Measurements from ENCODE around the gene CACNB4.

The CACNB4 gene

GRCh38 chr2:151869291-151869690 is 229.6 kb downstream of the CACNB4 start:
- no peak overlapping the region for H3K4me3 ChIP-seq (ENCODE audit: low read depth, low read length)
- no peak for DNase-seq (ENCODE audit: low read depth)
- TF ChIP-seq CTCF (IDR thresholded peaks at IDR 0.05; ENCODE audit: low read depth, low read length, missing control alignments), result no peak

GRCh38 chr2:151862700-151863099 is 236.1 kb downstream of the CACNB4 start:
- DNase-seq (ENCODE audit: low read depth), result peak; percentile 97
- TF ChIP-seq CTCF (IDR thresholded peaks at IDR 0.05; ENCODE audit: low read depth, low read length, missing control alignments), result no peak
- no peak overlapping the region for H3K4me3 ChIP-seq (ENCODE audit: low read depth, low read length)

GRCh38 chr2:151861174-151861573 is 237.7 kb downstream of the CACNB4 start:
- no peak overlapping the region for H3K4me3 ChIP-seq (ENCODE audit: low read depth, low read length)
- no peak for DNase-seq (ENCODE audit: low read depth)
- TF ChIP-seq CTCF (IDR thresholded peaks at IDR 0.05; ENCODE audit: low read depth, low read length, missing control alignments), result no peak

- no peak for TF ChIP-seq CTCF (IDR thresholded peaks at IDR 0.05; ENCODE audit: low read depth, low read length, missing control alignments)
- no peak for DNase-seq (ENCODE audit: low read depth)
- H3K4me3 ChIP-seq (ENCODE audit: low read depth, low read length), result no peak overlapping the region
These were observed 238.2 kb downstream of the CACNB4 start for GRCh38 chr2:151860613-151861146.

- no peak for TF ChIP-seq CTCF (IDR thresholded peaks at IDR 0.05; ENCODE audit: low read depth, low read length, missing control alignments)
These were observed 238.6 kb downstream of the CACNB4 start for GRCh38 chr2:151860210-151860609.

GRCh38 chr2:151857650-151858049 is 241.2 kb downstream of the CACNB4 start:
- TF ChIP-seq CTCF (IDR thresholded peaks at IDR 0.05; ENCODE audit: low read depth, low read length, missing control alignments), result no peak
- DNase-seq (ENCODE audit: low read depth), result no peak
- H3K4me3 ChIP-seq (ENCODE audit: low read depth, low read length), result no peak overlapping the region

More at GRCh38 chr2:151860210-151860609, 238.6 kb downstream of the CACNB4 start:
- no peak for DNase-seq (ENCODE audit: low read depth)
- no peak overlapping the region for H3K4me3 ChIP-seq (ENCODE audit: low read depth, low read length)

- no peak for DNase-seq (ENCODE audit: low read depth)
- peak overlapping the region; percentile 27; the same call in 1 of the 2 replicates for H3K4me3 ChIP-seq (ENCODE audit: low read depth, low read length)
- TF ChIP-seq CTCF (IDR thresholded peaks at IDR 0.05; ENCODE audit: low read depth, low read length, missing control alignments), result no peak
These were observed 243.7 kb downstream of the CACNB4 start for GRCh38 chr2:151855111-151855510.

All from GM12864 (cell line).